ENCODE data around the gene SUSD4.
"Not testable (repeated sequence)": the region's sequence is repeated elsewhere in the genome, so short reads cannot be mapped to it uniquely, and the experiment has no call there.

Gene SUSD4

GRCh38 chr1:223363856-223364684 lies at the start of gene SUSD4:
SUSD4 (minus strand) TSS chr1:223364176; CDS start chr1:223363425, 751 bp downstream.
- peak; percentile 72 for DNase-seq

GRCh38 chr1:223413216-223413615 lies 49.2 kb upstream of the SUSD4 start:
- no peak for DNase-seq

- DNase-seq = no peak
Measured at GRCh38 chr1:223411710-223412109, 47.7 kb upstream of the SUSD4 start.

- no peak for DNase-seq
Measured at GRCh38 chr1:223411309-223411708, 47.3 kb upstream of the SUSD4 start.

- DNase-seq = no peak
Measured at GRCh38 chr1:223410036-223410435, 46.1 kb upstream of the SUSD4 start.

- DNase-seq = peak; percentile 16
Measured at GRCh38 chr1:223405507-223405906, 41.5 kb upstream of the SUSD4 start.

GRCh38 chr1:223403184-223403815 lies 39.3 kb upstream of the SUSD4 start:
- DNase-seq = no peak

GRCh38 chr1:223402790-223403142 lies 38.8 kb upstream of the SUSD4 start:
- no peak for DNase-seq

GRCh38 chr1:223401873-223402789 lies 38.2 kb upstream of the SUSD4 start:
- no peak for DNase-seq

GRCh38 chr1:223399393-223399792 lies 35.4 kb upstream of the SUSD4 start:
- DNase-seq = not testable (repeated sequence)

- DNase-seq = no peak
Measured at GRCh38 chr1:223394706-223395105, 30.7 kb upstream of the SUSD4 start.

GRCh38 chr1:223394242-223394641 lies 30.3 kb upstream of the SUSD4 start:
- no peak for DNase-seq

GRCh38 chr1:223393275-223394214 lies 29.6 kb upstream of the SUSD4 start, which contains the start of gene CCDC185:
CCDC185 (plus strand) TSS chr1:223393415; CDS start chr1:223393476, 61 bp downstream.
- no peak for DNase-seq

GRCh38 chr1:223390618-223391017 lies 26.6 kb upstream of the SUSD4 start:
- DNase-seq = no peak

GRCh38 chr1:223386013-223386412 lies 22.0 kb upstream of the SUSD4 start:
- DNase-seq = no peak

GRCh38 chr1:223378754-223379153 lies 14.8 kb upstream of the SUSD4 start:
- DNase-seq = no peak

- DNase-seq = no peak
Measured at GRCh38 chr1:223374064-223374610, 10.2 kb upstream of the SUSD4 start.

- peak; percentile 17 for DNase-seq
Measured at GRCh38 chr1:223364685-223365382, 858 bp upstream of the SUSD4 start.

GRCh38 chr1:223363057-223363855 lies 720 bp downstream of the SUSD4 start:
- DNase-seq = no peak

GRCh38 chr1:223358826-223359225 lies 5.2 kb downstream of the SUSD4 start:
- peak; percentile 3 for DNase-seq

All from CD4-positive, alpha-beta T cell treated with Interleukin-17A for 1 hour (primary cell).